K562 (cell line): ENCODE measurements around the gene SNAI1.

Experiments used
- CC2D1A ChIP-seq: fragments of 450-650 bp; IDR thresholded peaks from 2 replicates; pipeline ENCODE4 v1.6.1; 2017; ENCODE audit warnings: mild to moderate bottlenecking
- CTCF ChIP-seq, 3 experiments: IDR thresholded peaks in 2 of 3; conservative IDR thresholded peaks in 1 of 3; 2 replicates each; pipeline ENCODE4 v1.5.1; 2011 to 2012; ENCODE audit warnings: low read length in 3 of 3, mild to moderate bottlenecking in 3 of 3, control low read depth in 2 of 3, improper control_type of control experiment in 1 of 3, inconsistent platforms in 1 of 3, low read depth in 1 of 3, mixed read lengths in 1 of 3, moderate library complexity in 1 of 3; ENCODE audit not compliant: insufficient read depth in 2 of 3
- EP300 ChIP-seq: IDR thresholded peaks from 2 replicates; pipeline ENCODE4 v1.6.1; 2012; ENCODE audit warnings: low read length, improper control_type of control experiment
- GATA2 ChIP-seq: sonication (generic); formaldehyde crosslinking; IDR thresholded peaks from 2 replicates; pipeline ENCODE4 v1.4.0; 2020; ENCODE audit warnings: mild to moderate bottlenecking, missing genetic modification reagents
- HBP1 ChIP-seq: fragments of 450-650 bp; formaldehyde crosslinking; IDR thresholded peaks from 2 replicates; pipeline ENCODE4 v1.4.0; 2022; ENCODE audit warnings: missing genetic modification characterization
- JUND ChIP-seq, 2 experiments: IDR thresholded peaks; 2 replicates in 1 of 2; 3 replicates in 1 of 2; pipeline ENCODE4 v1.6.1; 2011; ENCODE audit warnings: borderline replicate concordance in 2 of 2, low read depth in 2 of 2, low read length in 2 of 2, improper control_type of control experiment in 1 of 2, missing biosample characterization in 1 of 2, missing genetic modification characterization in 1 of 2, missing genetic modification reagents in 1 of 2
- MAX ChIP-seq: sonication (generic); formaldehyde crosslinking; IDR thresholded peaks from 2 replicates; pipeline ENCODE4 v1.9.0; 2022; ENCODE audit warnings: mild to moderate bottlenecking, missing genetic modification reagents
- MAZ ChIP-seq, 2 experiments: fragments of 450-650 bp in 1 of 2; sonication (generic) in 1 of 2; formaldehyde crosslinking; IDR thresholded peaks in 1 of 2; conservative IDR thresholded peaks in 1 of 2; 2 replicates each; pipeline versions ENCODE4 v1.4.0 to v1.5.0; 2020; ENCODE audit warnings: mild to moderate bottlenecking in 1 of 2, missing genetic modification reagents in 1 of 2
- POLR2A ChIP-seq: fragments of 450-650 bp; conservative IDR thresholded peaks from 2 replicates; pipeline ENCODE4 v1.6.1; 2016
- ZNF431 ChIP-seq: sonication (generic); formaldehyde crosslinking; IDR thresholded peaks from 2 replicates; pipeline ENCODE4 v1.8.0; 2022; ENCODE audit warnings: mild to moderate bottlenecking, missing genetic modification reagents
- ZNF668 ChIP-seq: fragments of 250-450 bp; sonication (Bioruptor Pico); IDR thresholded peaks from 2 replicates; pipeline ENCODE4 v1.8.0; 2022; ENCODE audit warnings: mild to moderate bottlenecking, inconsistent platforms

GRCh38 chr20:49951151-49951550 lies 31.6 kb upstream of the SNAI1 start:
- TF ChIP-seq HBP1 (CRISPR knock-in tag) = no peak
- TF ChIP-seq POLR2A = no peak
- no peak for TF ChIP-seq CC2D1A
- no peak for TF ChIP-seq GATA2
- no peak for TF ChIP-seq JUND (IDR thresholded peaks at IDR 0.05; ENCODE audit: borderline replicate concordance, low read depth, low read length)
- TF ChIP-seq JUND (tag; IDR thresholded peaks at IDR 0.05; ENCODE audit: borderline replicate concordance, low read depth, low read length) = no peak
- no peak for TF ChIP-seq MAZ (CRISPR knock-in tag; conservative IDR thresholded peaks at IDR 0.05 in 1 of 2, IDR thresholded peaks at IDR 0.05 in 1 of 2)
- no peak for TF ChIP-seq EP300
- no peak for TF ChIP-seq CTCF (IDR thresholded peaks at IDR 0.05 in 2 of 3, conservative IDR thresholded peaks at IDR 0.05 in 1 of 3; ENCODE audit: insufficient read depth in 2 of 3, low read depth in 1 of 3, low read length in 3 of 3)
- no peak for TF ChIP-seq MAX (CRISPR knock-in tag)
- TF ChIP-seq ZNF431 (CRISPR knock-in tag) = no peak
- TF ChIP-seq ZNF668 (CRISPR knock-in tag) = no peak
